Aorta (tissue), 5 donors: ENCODE data around the gene FBLN7. TPM values are rescaled to one million over a fixed set of nuclear protein-coding genes. Genes with fewer than 3 reads are reported as not detected.

Experiments
- ATAC-seq: fragments of 200-7000 bp; cut with Tn5 transposase; one replicate; pipeline ENCODE4 v1.9.1; 2022; ENCODE audit warnings: moderate library complexity; ENCODE audit not compliant: low FRiP score
- DNase-seq, 2 donors: peaks; one replicate each; pipeline ENCODE4 v3.0.0-alpha.2; 2020
- H3K27ac ChIP-seq, 2 donors: one replicate each; pipeline ENCODE4 v1.5.1; 2013; ENCODE audit warnings: low read length in 2 of 2, mild to moderate bottlenecking in 2 of 2, moderate library complexity in 2 of 2, control low read depth in 1 of 2, inconsistent platforms in 1 of 2, low read depth in 1 of 2
- H3K27me3 ChIP-seq, 2 donors: one replicate each; pipeline ENCODE4 v1.6.1; 2013; ENCODE audit warnings: control low read depth in 1 of 2, low read length in 1 of 2, mild to moderate bottlenecking in 1 of 2, moderate library complexity in 1 of 2; ENCODE audit not compliant: insufficient read depth in 2 of 2, control insufficient read depth in 1 of 2
- H3K36me3 ChIP-seq, 2 donors: one replicate each; pipeline ENCODE4 v1.6.1; 2013; ENCODE audit warnings: control low read depth in 1 of 2, low read length in 1 of 2, mild to moderate bottlenecking in 1 of 2; ENCODE audit not compliant: insufficient read depth in 2 of 2, control insufficient read depth in 1 of 2
- H3K4me1 ChIP-seq, 2 donors: one replicate each; pipeline ENCODE4 v1.6.1; 2013; ENCODE audit warnings: low read length in 2 of 2, control low read depth in 1 of 2, mild to moderate bottlenecking in 1 of 2, moderate library complexity in 1 of 2; ENCODE audit not compliant: insufficient read depth in 2 of 2, control insufficient read depth in 1 of 2
- H3K4me3 ChIP-seq, 2 donors: one replicate each; pipeline ENCODE4 v1.5.1; 2013; ENCODE audit warnings: low read length in 2 of 2, control low read depth in 1 of 2, mild to moderate bottlenecking in 1 of 2
- H3K9me3 ChIP-seq: one replicate; pipeline ENCODE4 v1.6.1; 2013; ENCODE audit warnings: mild to moderate bottlenecking, low read length; ENCODE audit not compliant: control insufficient read depth
- WGBS, 2 donors: extraction: QIAGEN DNeasy Blood & Tissue Kit; methylation state at CpG; one replicate each; pipeline ENCODE4 v1.1.7; 2013; 5-methylcytosine and 5-hydroxymethylcytosine counted together
- intact Hi-C, 2 donors: fragments of 100-400 bp; cut with DNase I; formaldehyde crosslinking; loops; one replicate each; pipeline versions ENCODE4 v1.14.2 to v1.15.0; 2022
- polyA plus RNA-seq, 2 donors: library from polyadenylated mRNA; stranded (reverse); fragments of 200-250 nt; gene quantifications; one replicate each; pipeline ENCODE4 v1.2.3, GENCODE V29; 2013
- total RNA-seq, 2 donors: library from RNA; stranded (reverse); fragmentation: NEBNext Ultra II Directional; extraction: Animal tissue kit (Norgen Biotek cat#: 25700); gene quantifications; one replicate each; pipeline ENCODE4 v1.2.1, GENCODE V29; 2021
- donor health status: healthy with polysubstance abuse.
- donor health status: Bipolar disorder and iron deficiency.
- donor health status: DM: no; HTN: no; CAD: no.
- donor health status: DM: no; HTN: no; CAD: no.
- donor health status: DM: yes; HTN: yes; CAD: no.

Gene FBLN7
- total and polyA plus RNA-seq, 4 donors: 2.6 to 13.5 (median 5.3) TPM

- WGBS, 2 donors: 92 to 93% methylated on average over 8 of the region's 8 CpGs
- no peak overlapping the region for H3K4me3 ChIP-seq
- no peaks in the 10 kb centered on the region for H3K4me1 ChIP-seq
- H3K27me3 ChIP-seq: no peaks in the 10 kb centered on the region
- intact Hi-C loops: no loop called here
- H3K9me3 ChIP-seq: no peaks in the 10 kb centered on the region
- DNase-seq: no peak
- ATAC-seq: no peak
- H3K36me3 ChIP-seq: no peaks in the 10 kb centered on the region
- no peak overlapping the region for H3K27ac ChIP-seq
Measured at GRCh38 chr2:112183327-112184025, 45.3 kb downstream of the FBLN7 start.

DNA sequence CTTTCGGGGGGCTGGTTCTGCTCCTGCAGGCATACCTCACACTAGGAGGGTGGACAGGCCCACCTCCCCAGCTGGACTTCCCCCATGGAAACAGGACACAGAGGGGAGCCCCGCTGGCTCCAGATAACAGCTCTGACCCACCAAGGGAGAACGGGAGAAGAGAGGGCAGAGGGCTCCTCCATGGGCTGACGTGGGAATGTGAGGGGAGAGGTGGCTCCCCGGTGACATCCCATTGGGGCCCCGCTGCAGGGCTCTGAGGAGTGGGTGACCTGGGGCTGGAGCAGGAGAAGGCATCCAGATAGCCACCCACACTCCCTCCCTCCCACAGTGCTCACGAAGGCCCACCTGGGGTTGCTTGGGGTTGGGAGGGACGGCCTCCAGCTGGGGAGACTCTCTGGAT lies 45.9 kb downstream of the FBLN7 start:
- no peak for ATAC-seq
- no peaks in the 10 kb centered on the region for H3K27me3 ChIP-seq
- intact Hi-C loops: no loop called here
- H3K9me3 ChIP-seq: no peaks in the 10 kb centered on the region
- no peak overlapping the region for H3K27ac ChIP-seq
- H3K4me3 ChIP-seq: no peak overlapping the region
- no peaks in the 10 kb centered on the region for H3K4me1 ChIP-seq
- no peak for DNase-seq
- H3K36me3 ChIP-seq: no peaks in the 10 kb centered on the region
- WGBS, 2 donors: 95 to 96% methylated on average over 8 of the region's 8 CpGs

GRCh38 chr2:112185131-112185530 lies 46.9 kb downstream of the FBLN7 start:
- intact Hi-C loops: no loop called here
- WGBS, 2 donors: 83 to 92% methylated on average over 9 of the region's 9 CpGs
- no peaks in the 10 kb centered on the region for H3K9me3 ChIP-seq
- H3K4me1 ChIP-seq: no peaks in the 10 kb centered on the region
- no peak overlapping the region for H3K27ac ChIP-seq
- H3K4me3 ChIP-seq: no peak overlapping the region
- no peak for ATAC-seq
- H3K27me3 ChIP-seq: no peaks in the 10 kb centered on the region
- H3K36me3 ChIP-seq: no peaks in the 10 kb centered on the region
- no peak for DNase-seq

DNA sequence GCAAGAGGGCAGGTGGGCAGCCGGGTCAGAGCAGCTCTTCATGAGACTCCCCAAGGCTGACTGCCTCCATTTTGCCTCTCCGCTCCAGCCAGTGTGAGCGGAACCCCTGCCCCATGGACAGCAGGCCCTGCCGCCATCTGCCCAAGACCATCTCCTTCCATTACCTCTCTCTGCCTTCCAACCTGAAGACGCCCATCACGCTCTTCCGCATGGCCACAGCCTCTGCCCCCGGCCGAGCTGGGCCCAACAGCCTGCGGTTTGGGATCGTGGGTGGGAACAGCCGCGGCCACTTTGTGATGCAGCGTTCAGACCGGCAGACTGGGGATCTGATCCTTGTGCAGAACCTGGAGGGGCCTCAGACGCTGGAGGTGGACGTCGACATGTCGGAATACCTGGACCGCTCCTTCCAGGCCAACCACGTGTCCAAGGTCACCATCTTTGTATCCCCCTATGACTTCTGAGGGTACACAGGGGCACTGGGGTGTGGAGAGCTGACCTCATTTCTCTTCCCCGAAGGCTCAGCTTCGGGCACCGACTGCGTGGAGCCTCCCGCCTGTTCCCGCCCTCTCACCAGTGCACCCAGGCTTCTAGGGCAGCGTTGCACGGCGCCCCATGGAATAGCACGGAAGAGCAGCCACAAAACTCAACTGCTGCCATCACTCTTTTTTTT lies 49.0 kb downstream of the FBLN7 start:
- no peaks in the 10 kb centered on the region for H3K36me3 ChIP-seq
- ATAC-seq: no peak
- H3K27ac ChIP-seq: no peak overlapping the region
- WGBS, 2 donors: 95 to 96% methylated on average over 31 of the region's 31 CpGs
- H3K4me1 ChIP-seq: no peaks in the 10 kb centered on the region
- no peaks in the 10 kb centered on the region for H3K27me3 ChIP-seq
- intact Hi-C loops: no loop called here
- DNase-seq: no peak
- H3K9me3 ChIP-seq: no peaks in the 10 kb centered on the region
- no peak overlapping the region for H3K4me3 ChIP-seq

DNA sequence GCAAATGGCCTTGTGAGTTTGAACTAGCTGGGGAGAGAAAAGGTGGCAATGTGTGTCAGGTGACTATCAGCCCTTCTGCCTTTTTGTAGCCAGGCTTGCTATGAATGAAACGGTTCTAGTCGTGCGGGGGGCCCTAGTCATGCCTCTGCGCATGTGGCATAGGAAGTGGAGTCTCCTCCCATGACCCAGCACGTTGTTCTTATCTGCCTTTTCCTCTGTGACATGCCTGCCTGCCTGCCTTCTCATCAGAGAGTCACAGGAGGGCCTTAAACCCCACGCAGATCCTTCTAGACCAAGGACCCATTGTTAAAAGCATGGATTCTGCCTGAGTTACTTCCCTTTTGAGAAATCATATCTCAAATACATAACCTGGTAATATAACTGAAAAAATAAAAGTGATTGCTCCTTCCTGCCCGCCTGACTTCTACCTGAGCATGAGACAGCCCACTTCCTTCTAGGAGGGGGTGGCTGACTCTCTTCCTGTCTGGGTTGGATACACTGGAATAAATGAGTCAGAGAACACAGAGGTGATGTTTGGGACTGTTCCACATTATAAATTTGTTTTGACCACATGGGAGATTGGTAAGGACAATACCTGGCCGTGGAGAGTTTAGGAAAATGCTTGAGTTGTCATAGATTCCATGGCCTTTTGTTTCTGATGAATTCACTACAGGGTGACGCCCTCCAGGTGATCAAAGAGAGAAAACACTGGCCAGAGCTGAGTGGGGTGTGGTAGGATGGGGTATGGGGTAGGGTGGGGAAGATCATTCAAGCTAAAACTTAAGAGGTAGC lies 49.8 kb downstream of the FBLN7 start:
- DNase-seq: no peak
- Histone ChIP-seq H3K36me3 (no peaks in the 10 kb centered on the region), H3K9me3 (no peaks in the 10 kb centered on the region), H3K27ac (no peak overlapping the region), H3K4me3 (no peak overlapping the region), H3K4me1 (no peaks in the 10 kb centered on the region), H3K27me3 (no peaks in the 10 kb centered on the region)
- intact Hi-C loops: no loop called here
- no peak for ATAC-seq
- 82 to 83% methylated on average over 9 of the region's 9 CpGs for WGBS, 2 donors

DNA sequence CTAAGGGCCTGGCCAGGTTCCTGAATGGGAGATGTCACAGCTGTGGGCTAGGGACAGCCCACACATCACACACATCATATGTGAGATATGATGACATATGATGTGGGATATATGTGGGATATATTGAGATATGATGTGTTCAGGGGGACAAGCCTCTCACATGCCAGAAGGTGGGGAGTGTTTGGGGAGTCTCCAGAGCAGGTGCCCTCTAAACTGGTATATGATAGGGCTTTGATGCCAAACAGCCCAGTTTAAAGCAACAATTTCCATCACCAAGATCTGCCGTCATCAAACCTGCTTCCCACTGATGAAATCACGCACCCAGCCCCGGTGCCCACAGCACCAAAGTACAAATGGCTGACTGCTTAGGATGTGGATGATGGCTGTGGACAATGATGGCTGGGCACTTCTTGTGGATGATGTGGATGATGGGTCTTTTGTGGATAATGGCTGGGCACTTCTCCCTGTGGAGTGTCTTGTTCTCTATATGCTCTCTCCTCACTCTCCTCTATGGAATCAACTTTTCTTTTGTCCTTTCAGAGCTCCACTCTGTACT lies 50.9 kb downstream of the FBLN7 start:
- ATAC-seq (no peak), DNase-seq (no peak)
- H3K27ac ChIP-seq: no peak overlapping the region
- H3K4me1 ChIP-seq: no peaks in the 10 kb centered on the region
- H3K27me3 ChIP-seq: no peaks in the 10 kb centered on the region
- no peaks in the 10 kb centered on the region for H3K36me3 ChIP-seq
- WGBS, 2 donors: 94 to 98% methylated on average over 3 of the region's 3 CpGs
- no peaks in the 10 kb centered on the region for H3K9me3 ChIP-seq
- intact Hi-C loops: no loop called here
- H3K4me3 ChIP-seq: no peak overlapping the region

DNA sequence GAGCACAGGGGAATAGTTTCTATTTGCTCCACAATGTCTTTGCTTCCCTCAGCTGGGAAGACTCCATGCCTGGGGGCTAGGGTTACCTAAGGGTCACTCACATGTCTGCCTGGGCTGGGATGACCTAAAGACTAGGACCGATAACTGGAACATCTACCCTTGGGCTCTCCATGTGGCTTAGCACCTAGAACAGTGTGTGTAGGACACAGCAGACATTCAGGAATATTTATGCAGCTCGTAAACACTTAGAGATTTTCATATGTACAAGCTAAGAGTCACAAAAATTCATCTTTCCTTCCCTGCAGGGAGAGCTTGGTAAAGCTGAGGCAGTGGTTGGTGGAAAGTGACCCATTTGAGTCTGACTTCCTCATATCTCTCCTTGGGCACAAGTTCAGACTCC lies 55.8 kb downstream of the FBLN7 start:
- intact Hi-C loops: no loop called here
- 94 to 97% methylated on average over 2 of the region's 2 CpGs for whole genome bisulfite sequencing, 2 donors

GRCh38 chr2:112194482-112194881 lies 56.3 kb downstream of the FBLN7 start:
- Histone ChIP-seq H3K4me1 (no peaks in the 10 kb centered on the region), H3K9me3 (no peaks in the 10 kb centered on the region), H3K27ac (no peak overlapping the region), H3K36me3 (no peaks in the 10 kb centered on the region), H3K27me3 (no peaks in the 10 kb centered on the region), H3K4me3 (no peak overlapping the region)
- intact Hi-C loops: no loop called here
- 86 to 87% methylated on average over 4 of the region's 4 CpGs for WGBS, 2 donors
- DNase-seq: no peak
- no peak for ATAC-seq

More for the DNA sequence above, 55.8 kb downstream of the FBLN7 start:
- H3K4me1 ChIP-seq: no peaks in the 10 kb centered on the region
- H3K27me3 ChIP-seq: no peaks in the 10 kb centered on the region
- DNase-seq (no peak), ATAC-seq (no peak)
- no peaks in the 10 kb centered on the region for H3K9me3 ChIP-seq
- H3K27ac ChIP-seq: no peak overlapping the region
- H3K4me3 ChIP-seq: no peak overlapping the region
- H3K36me3 ChIP-seq: no peaks in the 10 kb centered on the region
